Gastroesophageal sphincter (tissue), 4 donors: ENCODE data around the gene IPO9. TPM values are rescaled to one million over a fixed set of nuclear protein-coding genes. Genes with fewer than 3 reads are reported as not detected.

ENCODE experiments used
- ATAC-seq: fragments of 150-250 bp; one replicate; pipeline ENCODE4 v1.9.1; 2016; ENCODE audit warnings: mild to moderate bottlenecking, moderate library complexity
- H3K27ac ChIP-seq, 4 donors: fragments of 200-600 bp; sonication (generic) in 3 of 4; 1 replicate in 3 of 4; 2 replicates in 1 of 4; pipeline ENCODE4 v1.5.1; 2016 to 2019
- H3K27me3 ChIP-seq: fragments of 200-600 bp; sonication (generic); one replicate; pipeline ENCODE4 v1.5.1; 2019
- H3K36me3 ChIP-seq, 2 donors: fragments of 200-600 bp; sonication (generic); one replicate each; pipeline ENCODE4 v1.5.1; 2019; ENCODE audit warnings: control low read depth in 1 of 2
- H3K4me1 ChIP-seq, 3 donors: fragments of 200-600 bp; sonication (generic); 1 replicate in 2 of 3; 2 replicates in 1 of 3; pipeline ENCODE4 v1.5.1; 2016 to 2019; ENCODE audit warnings: control low read depth in 2 of 3
- H3K4me3 ChIP-seq, 2 donors: fragments of 200-600 bp; sonication (generic); one replicate each; pipeline ENCODE4 v1.5.1; 2019; ENCODE audit warnings: mild to moderate bottlenecking in 1 of 2, moderate library complexity in 1 of 2
- H3K9me3 ChIP-seq, 3 donors: fragments of 200-600 bp; sonication (generic); one replicate each; pipeline ENCODE4 v1.5.1; 2017 to 2019; ENCODE audit warnings: control low read depth in 2 of 3
- CTCF ChIP-seq, 4 experiments: fragments of 200-600 bp in 2 of 4; fragments of 450-650 bp in 2 of 4; sonication (generic) in 1 of 4; IDR thresholded peaks; one replicate each; pipeline ENCODE4 v1.5.1; 2017 to 2019; ENCODE audit warnings: antibody characterized with exemption in 4 of 4, mild to moderate bottlenecking in 2 of 4, moderate library complexity in 2 of 4
- EP300 ChIP-seq: sonication (generic); formaldehyde crosslinking; IDR thresholded peaks from one replicate; pipeline ENCODE4 v1.6.1; 2017; ENCODE audit warnings: antibody characterized with exemption, mild to moderate bottlenecking
- POLR2A ChIP-seq, 2 donors: fragments of 450-650 bp; IDR thresholded peaks; one replicate each; pipeline ENCODE4 v1.6.1; 2017; ENCODE audit warnings: antibody characterized with exemption in 2 of 2, mild to moderate bottlenecking in 2 of 2, moderate library complexity in 1 of 2
- POLR2AphosphoS5 ChIP-seq: sonication (generic); formaldehyde crosslinking; IDR thresholded peaks from one replicate; pipeline ENCODE4 v1.6.1; 2017; ENCODE audit warnings: antibody characterized with exemption
- WGBS, 2 donors: methylation state at CpG; one replicate each; pipeline ENCODE4 v1.1.5; 2018; ENCODE audit warnings: low coverage in 1 of 2; 5-methylcytosine and 5-hydroxymethylcytosine counted together
- total RNA-seq, 4 donors: library from RNA; depleted of rRNA; stranded (reverse); fragments of >200 nt; gene quantifications; one replicate each; pipeline ENCODE4 v1.1.0, GENCODE V29; 2016

The IPO9 gene
- total RNA-seq, 4 donors from 2014 or later = 21.6 to 30.7 (median 26.5) TPM

- H3K9me3 ChIP-seq = no peaks in the 10 kb centered on the region
- peaks cover 0 to 89% of the 10 kb centered on the region in 2 donors for H3K36me3 ChIP-seq
- WGBS, 2 donors = 94% methylated on average over 4 of the region's 4 CpGs; no CpG with 5 or more reads in 1 of the 2 donors
- no peaks in the 10 kb centered on the region for H3K27me3 ChIP-seq
- ATAC-seq = no peak
- H3K4me3 ChIP-seq = no peak overlapping the region
- no peak for TF ChIP-seq POLR2AphosphoS5
- TF ChIP-seq CTCF (IDR thresholded peaks at IDR 0.05) = no peak
- TF ChIP-seq EP300 = no peak
- no peaks in the 10 kb centered on the region for H3K4me1 ChIP-seq
- no peak overlapping the region for H3K27ac ChIP-seq
These were observed 22.2 kb upstream of the IPO9 start for GRCh38 chr1:201806801-201807200.

GRCh38 chr1:201807958-201808632 lies 20.9 kb upstream of the IPO9 start:
- H3K4me1 ChIP-seq = no peaks in the 10 kb centered on the region
- ATAC-seq = no peak

GRCh38 chr1:201808633-201808990 lies 20.3 kb upstream of the IPO9 start:
- no peaks in the 10 kb centered on the region for H3K9me3 ChIP-seq
- 92% methylated on average over 5 of the region's 6 CpGs; no CpG with 5 or more reads in 1 of the 2 donors for WGBS, 2 donors
- no peak for ATAC-seq
- no peak for TF ChIP-seq POLR2A (IDR thresholded peaks at IDR 0.05)
- no peak for TF ChIP-seq CTCF (IDR thresholded peaks at IDR 0.05)
- TF ChIP-seq EP300 = no peak
- TF ChIP-seq POLR2AphosphoS5 = no peak
- H3K4me3 ChIP-seq = no peak overlapping the region
- H3K27ac ChIP-seq = no peak overlapping the region
- no peaks in the 10 kb centered on the region for H3K4me1 ChIP-seq
- no peaks in the 10 kb centered on the region for H3K27me3 ChIP-seq
- H3K36me3 ChIP-seq = peaks cover 0 to 100% of the 10 kb centered on the region in 2 donors

More at GRCh38 chr1:201807958-201808632, 20.9 kb upstream of the IPO9 start:
- no peaks in the 10 kb centered on the region for H3K9me3 ChIP-seq
- no peak overlapping the region for H3K4me3 ChIP-seq
- H3K27ac ChIP-seq = no peak overlapping the region
- 82 to 87% methylated on average over 6 to 8 of the region's 11 CpGs for WGBS, 2 donors
- peaks cover 0 to 100% of the 10 kb centered on the region in 2 donors for H3K36me3 ChIP-seq
- H3K27me3 ChIP-seq = no peaks in the 10 kb centered on the region
- TF ChIP-seq CTCF (IDR thresholded peaks at IDR 0.05) = no peak
- TF ChIP-seq POLR2AphosphoS5 = no peak
- no peak for TF ChIP-seq EP300
- no peak for TF ChIP-seq POLR2A (IDR thresholded peaks at IDR 0.05)

- 86% methylated on average over 4 of the region's 5 CpGs; no CpG with 5 or more reads in 1 of the 2 donors for WGBS, 2 donors
- Histone ChIP-seq H3K4me1 (no peaks in the 10 kb centered on the region), H3K9me3 (no peaks in the 10 kb centered on the region), H3K27ac (no peak overlapping the region), H3K36me3 (peaks cover 0 to 98% of the 10 kb centered on the region in 2 donors), H3K27me3 (no peaks in the 10 kb centered on the region), H3K4me3 (no peak overlapping the region)
- TF ChIP-seq EP300 (no peak), CTCF (IDR thresholded peaks at IDR 0.05) (no peak), POLR2A (IDR thresholded peaks at IDR 0.05) (no peak), POLR2AphosphoS5 (no peak)
- no peak for ATAC-seq
These were observed 19.1 kb upstream of the IPO9 start for GRCh38 chr1:201809876-201810275.
